HL-60 (cell line): ENCODE results near the gene ACAP1.

Source experiments
- CTCF ChIP-seq: IDR thresholded peaks from one replicate; pipeline ENCODE4 v1.5.1; 2011; ENCODE audit warnings: low read length, control low read depth, inconsistent platforms; ENCODE audit not compliant: insufficient read depth
- POLR2AphosphoS5 ChIP-seq: IDR thresholded peaks from 2 replicates; pipeline ENCODE4 v1.6.1; 2012; ENCODE audit warnings: low read depth
- SPI1 ChIP-seq: IDR thresholded peaks from 2 replicates; pipeline ENCODE4 v1.6.1; 2012; ENCODE audit warnings: low read depth, mild to moderate bottlenecking, borderline replicate concordance

GRCh38 chr17:7346761-7347614 lies 10.7 kb downstream of the ACAP1 start:
- TF ChIP-seq CTCF (no peak), POLR2AphosphoS5 (no peak), SPI1 (no peak)
